ENCODE results near the gene SPON1.

Gene SPON1

GRCh38 chr11:14223636-14224288, 261.2 kb downstream of the SPON1 start:
- Histone ChIP-seq H3K9me3 (ENCODE audit: control insufficient read depth, low read depth, low read length) (no peaks in the 10 kb centered on the region), H3K27me3 (ENCODE audit: control insufficient read depth, insufficient read depth, low read length) (no peaks in the 10 kb centered on the region), H3K27ac (ENCODE audit: low read length) (no peak overlapping the region), H3K36me3 (ENCODE audit: control insufficient read depth, low read depth, low read length) (no peaks in the 10 kb centered on the region), H3K9ac (ENCODE audit: low read length) (no peak overlapping the region), H3K4me3 (ENCODE audit: low read length) (no peak overlapping the region), H3K4me1 (ENCODE audit: control insufficient read depth, low read depth, low read length) (peaks cover 19% of the 10 kb centered on the region)

DNA sequence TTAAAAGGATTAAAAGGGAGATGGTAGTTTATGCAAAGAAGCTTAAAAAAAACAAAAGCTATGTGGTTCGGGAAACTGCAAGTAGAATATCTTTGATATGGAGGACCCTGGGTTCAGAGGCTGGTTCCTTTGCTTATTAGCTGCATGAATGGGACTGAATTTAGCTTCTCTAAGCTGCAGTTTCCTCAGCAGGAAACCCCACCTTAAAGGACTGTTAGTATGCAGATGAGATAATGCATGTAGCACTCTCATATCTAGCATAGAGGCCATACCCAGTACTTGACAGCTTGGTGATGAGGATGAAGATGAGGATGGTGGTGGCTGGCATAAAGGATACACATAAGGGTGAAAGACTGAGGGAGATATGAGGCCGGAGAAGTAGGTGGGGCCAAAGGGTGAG, 261.9 kb downstream of the SPON1 start:
- H3K9ac ChIP-seq (ENCODE audit: low read length), result no peak overlapping the region
- H3K27me3 ChIP-seq (ENCODE audit: control insufficient read depth, insufficient read depth, low read length), result no peaks in the 10 kb centered on the region
- H3K27ac ChIP-seq (ENCODE audit: low read length), result no peak overlapping the region
- H3K4me3 ChIP-seq (ENCODE audit: low read length), result no peak overlapping the region
- no peaks in the 10 kb centered on the region for H3K9me3 ChIP-seq (ENCODE audit: control insufficient read depth, low read depth, low read length)
- H3K4me1 ChIP-seq (ENCODE audit: control insufficient read depth, low read depth, low read length), result peaks cover 24% of the 10 kb centered on the region
- no peaks in the 10 kb centered on the region for H3K36me3 ChIP-seq (ENCODE audit: control insufficient read depth, low read depth, low read length)

DNA sequence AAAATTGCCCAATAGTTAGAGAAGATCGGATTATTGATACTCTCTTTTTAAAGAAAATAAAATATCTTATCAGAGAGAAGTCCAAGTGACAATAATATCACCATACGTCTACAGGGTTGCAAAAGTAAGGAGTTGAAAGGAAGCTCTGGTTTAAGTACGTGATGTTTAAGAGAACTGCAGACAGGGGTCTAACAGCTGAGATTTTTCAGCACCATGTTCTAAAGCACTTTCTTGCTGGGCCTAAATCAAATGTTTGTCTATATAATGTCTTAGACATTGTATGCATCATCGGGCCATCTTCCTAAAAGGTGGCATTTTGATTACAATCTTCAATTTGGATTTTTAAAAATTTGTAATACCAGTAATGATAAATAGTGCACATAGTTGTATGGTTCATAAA, 263.1 kb downstream of the SPON1 start:
- no peak overlapping the region for H3K9ac ChIP-seq (ENCODE audit: low read length)
- no peak overlapping the region for H3K27ac ChIP-seq (ENCODE audit: low read length)
- H3K27me3 ChIP-seq (ENCODE audit: control insufficient read depth, insufficient read depth, low read length), result no peaks in the 10 kb centered on the region
- H3K36me3 ChIP-seq (ENCODE audit: control insufficient read depth, low read depth, low read length), result no peaks in the 10 kb centered on the region
- H3K9me3 ChIP-seq (ENCODE audit: control insufficient read depth, low read depth, low read length), result no peaks in the 10 kb centered on the region
- peaks cover 36% of the 10 kb centered on the region for H3K4me1 ChIP-seq (ENCODE audit: control insufficient read depth, low read depth, low read length)
- H3K4me3 ChIP-seq (ENCODE audit: low read length), result no peak overlapping the region

DNA sequence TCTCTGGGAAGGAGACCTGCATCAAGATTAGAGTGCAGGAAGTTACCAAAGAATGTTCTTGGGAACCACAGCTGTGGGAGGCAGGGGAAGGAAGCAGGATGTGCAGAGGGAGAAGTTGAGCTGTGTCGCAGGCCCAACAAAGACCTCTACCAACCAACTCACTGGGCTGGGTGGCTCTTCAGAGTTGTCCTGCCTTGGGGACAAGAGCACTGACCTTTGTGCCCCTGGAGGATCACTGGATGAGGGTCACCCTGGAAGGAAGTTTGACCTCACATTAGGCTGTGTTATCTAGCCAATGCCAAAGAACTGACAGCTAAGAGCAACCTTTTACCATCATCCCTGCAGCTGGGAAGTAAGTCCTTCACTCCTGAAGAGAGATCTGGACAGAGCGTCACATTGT, 265.8 kb downstream of the SPON1 start:
- Histone ChIP-seq H3K36me3 (ENCODE audit: control insufficient read depth, low read depth, low read length) (no peaks in the 10 kb centered on the region), H3K27me3 (ENCODE audit: control insufficient read depth, insufficient read depth, low read length) (no peaks in the 10 kb centered on the region), H3K4me3 (ENCODE audit: low read length) (no peak overlapping the region), H3K27ac (ENCODE audit: low read length) (no peak overlapping the region), H3K9me3 (ENCODE audit: control insufficient read depth, low read depth, low read length) (no peaks in the 10 kb centered on the region), H3K4me1 (ENCODE audit: control insufficient read depth, low read depth, low read length) (peaks cover 36% of the 10 kb centered on the region), H3K9ac (ENCODE audit: low read length) (no peak overlapping the region)

GRCh38 chr11:14229472-14229871, 266.9 kb downstream of the SPON1 start:
- no peak overlapping the region for H3K27ac ChIP-seq (ENCODE audit: low read length)
- no peaks in the 10 kb centered on the region for H3K27me3 ChIP-seq (ENCODE audit: control insufficient read depth, insufficient read depth, low read length)
- H3K4me3 ChIP-seq (ENCODE audit: low read length), result peak overlapping the region; percentile 18
- no peaks in the 10 kb centered on the region for H3K9me3 ChIP-seq (ENCODE audit: control insufficient read depth, low read depth, low read length)
- no peaks in the 10 kb centered on the region for H3K36me3 ChIP-seq (ENCODE audit: control insufficient read depth, low read depth, low read length)
- H3K4me1 ChIP-seq (ENCODE audit: control insufficient read depth, low read depth, low read length), result peaks cover 29% of the 10 kb centered on the region
- no peak overlapping the region for H3K9ac ChIP-seq (ENCODE audit: low read length)

DNA sequence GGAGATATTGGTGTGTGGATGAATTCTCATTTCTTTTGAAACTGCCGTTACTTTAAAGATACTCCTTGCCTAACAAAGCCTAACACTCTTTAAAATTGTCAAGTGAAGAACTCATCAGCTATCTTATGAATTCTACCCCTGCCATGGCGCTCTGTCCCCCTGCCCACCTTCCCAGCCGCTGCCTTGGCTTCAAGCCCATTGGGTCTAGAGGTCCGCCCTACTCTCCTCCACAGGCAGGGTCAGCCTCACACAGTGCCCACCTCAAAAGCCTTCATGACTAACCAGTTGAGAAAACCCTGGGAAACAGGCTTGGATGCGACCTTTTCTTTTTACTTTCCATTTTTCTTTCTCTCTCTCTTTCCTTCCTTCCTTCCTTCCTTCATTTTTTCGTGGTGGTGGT, 267.9 kb downstream of the SPON1 start:
- Histone ChIP-seq H3K27me3 (ENCODE audit: control insufficient read depth, insufficient read depth, low read length) (no peaks in the 10 kb centered on the region), H3K9ac (ENCODE audit: low read length) (no peak overlapping the region), H3K4me1 (ENCODE audit: control insufficient read depth, low read depth, low read length) (peaks cover 24% of the 10 kb centered on the region), H3K36me3 (ENCODE audit: control insufficient read depth, low read depth, low read length) (no peaks in the 10 kb centered on the region), H3K27ac (ENCODE audit: low read length) (no peak overlapping the region), H3K4me3 (ENCODE audit: low read length) (peak overlapping the region; percentile 18), H3K9me3 (ENCODE audit: control insufficient read depth, low read depth, low read length) (no peaks in the 10 kb centered on the region)

- H3K27ac ChIP-seq (ENCODE audit: low read length), result no peak overlapping the region
- H3K9me3 ChIP-seq (ENCODE audit: control insufficient read depth, low read depth, low read length), result no peaks in the 10 kb centered on the region
- no peak overlapping the region for H3K4me3 ChIP-seq (ENCODE audit: low read length)
- H3K9ac ChIP-seq (ENCODE audit: low read length), result no peak overlapping the region
- no peaks in the 10 kb centered on the region for H3K27me3 ChIP-seq (ENCODE audit: control insufficient read depth, insufficient read depth, low read length)
- peaks cover 24% of the 10 kb centered on the region for H3K4me1 ChIP-seq (ENCODE audit: control insufficient read depth, low read depth, low read length)
- H3K36me3 ChIP-seq (ENCODE audit: control insufficient read depth, low read depth, low read length), result no peaks in the 10 kb centered on the region
Measured at GRCh38 chr11:14232652-14233051, 270.1 kb downstream of the SPON1 start.

- H3K27ac ChIP-seq (ENCODE audit: low read length), result no peak overlapping the region
- no peaks in the 10 kb centered on the region for H3K27me3 ChIP-seq (ENCODE audit: control insufficient read depth, insufficient read depth, low read length)
- no peaks in the 10 kb centered on the region for H3K36me3 ChIP-seq (ENCODE audit: control insufficient read depth, low read depth, low read length)
- H3K4me1 ChIP-seq (ENCODE audit: control insufficient read depth, low read depth, low read length), result peaks cover 12% of the 10 kb centered on the region
- H3K4me3 ChIP-seq (ENCODE audit: low read length), result no peak overlapping the region
- no peak overlapping the region for H3K9ac ChIP-seq (ENCODE audit: low read length)
- no peaks in the 10 kb centered on the region for H3K9me3 ChIP-seq (ENCODE audit: control insufficient read depth, low read depth, low read length)
Measured at GRCh38 chr11:14234446-14234845, 271.9 kb downstream of the SPON1 start.

DNA sequence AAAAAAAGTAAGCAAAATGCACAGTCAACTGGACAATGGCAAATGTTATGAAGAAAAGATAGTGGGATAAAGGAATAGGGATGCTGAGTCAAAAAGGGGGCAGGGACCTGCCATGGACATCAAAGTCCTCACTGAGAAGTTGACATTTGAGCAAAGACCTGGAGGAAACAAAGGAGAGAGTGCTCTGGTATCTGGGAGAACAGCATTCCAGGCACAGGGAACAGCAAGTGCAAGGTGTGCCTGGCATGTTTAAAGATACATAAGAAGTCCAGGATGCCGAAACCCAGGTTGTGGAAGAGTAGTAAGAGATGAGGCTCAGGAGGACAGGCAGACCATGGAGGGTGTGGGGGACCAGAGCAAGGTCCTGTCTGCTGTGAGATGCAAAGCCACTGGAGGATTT, 273.2 kb downstream of the SPON1 start:
- H3K9ac ChIP-seq (ENCODE audit: low read length), result no peak overlapping the region
- H3K9me3 ChIP-seq (ENCODE audit: control insufficient read depth, low read depth, low read length), result no peaks in the 10 kb centered on the region
- no peaks in the 10 kb centered on the region for H3K27me3 ChIP-seq (ENCODE audit: control insufficient read depth, insufficient read depth, low read length)
- no peak overlapping the region for H3K27ac ChIP-seq (ENCODE audit: low read length)
- no peak overlapping the region for H3K4me3 ChIP-seq (ENCODE audit: low read length)
- H3K4me1 ChIP-seq (ENCODE audit: control insufficient read depth, low read depth, low read length), result no peaks in the 10 kb centered on the region
- no peaks in the 10 kb centered on the region for H3K36me3 ChIP-seq (ENCODE audit: control insufficient read depth, low read depth, low read length)

GRCh38 chr11:14237444-14237961, 275.0 kb downstream of the SPON1 start:
- H3K4me1 ChIP-seq (ENCODE audit: control insufficient read depth, low read depth, low read length), result no peaks in the 10 kb centered on the region
- H3K4me3 ChIP-seq (ENCODE audit: low read length), result no peak overlapping the region
- no peaks in the 10 kb centered on the region for H3K36me3 ChIP-seq (ENCODE audit: control insufficient read depth, low read depth, low read length)
- H3K9me3 ChIP-seq (ENCODE audit: control insufficient read depth, low read depth, low read length), result no peaks in the 10 kb centered on the region
- no peaks in the 10 kb centered on the region for H3K27me3 ChIP-seq (ENCODE audit: control insufficient read depth, insufficient read depth, low read length)
- H3K27ac ChIP-seq (ENCODE audit: low read length), result no peak overlapping the region
- no peak overlapping the region for H3K9ac ChIP-seq (ENCODE audit: low read length)

DNA sequence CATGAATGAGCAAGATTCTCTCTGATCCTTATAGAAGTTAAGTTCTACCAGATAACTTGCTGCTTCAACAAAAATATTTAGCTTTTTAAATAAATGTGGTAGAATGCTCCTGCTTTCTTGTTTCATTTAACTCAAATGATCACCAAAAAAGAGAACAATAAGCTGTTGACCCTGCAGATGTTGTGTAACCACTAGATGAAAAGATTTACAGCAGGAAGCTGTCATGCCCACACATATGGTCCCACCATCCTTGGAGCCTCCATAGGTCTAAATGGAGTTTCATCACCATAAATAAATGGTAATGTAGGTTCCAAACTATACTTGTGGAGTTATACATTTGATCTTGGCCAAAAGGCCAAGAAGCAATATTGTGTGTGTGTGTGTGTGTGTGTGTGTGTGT, 277.7 kb downstream of the SPON1 start:
- no peaks in the 10 kb centered on the region for H3K36me3 ChIP-seq (ENCODE audit: control insufficient read depth, low read depth, low read length)
- no peak overlapping the region for H3K9ac ChIP-seq (ENCODE audit: low read length)
- no peak overlapping the region for H3K27ac ChIP-seq (ENCODE audit: low read length)
- no peaks in the 10 kb centered on the region for H3K4me1 ChIP-seq (ENCODE audit: control insufficient read depth, low read depth, low read length)
- H3K4me3 ChIP-seq (ENCODE audit: low read length), result no peak overlapping the region
- H3K27me3 ChIP-seq (ENCODE audit: control insufficient read depth, insufficient read depth, low read length), result no peaks in the 10 kb centered on the region
- no peaks in the 10 kb centered on the region for H3K9me3 ChIP-seq (ENCODE audit: control insufficient read depth, low read depth, low read length)

DNA sequence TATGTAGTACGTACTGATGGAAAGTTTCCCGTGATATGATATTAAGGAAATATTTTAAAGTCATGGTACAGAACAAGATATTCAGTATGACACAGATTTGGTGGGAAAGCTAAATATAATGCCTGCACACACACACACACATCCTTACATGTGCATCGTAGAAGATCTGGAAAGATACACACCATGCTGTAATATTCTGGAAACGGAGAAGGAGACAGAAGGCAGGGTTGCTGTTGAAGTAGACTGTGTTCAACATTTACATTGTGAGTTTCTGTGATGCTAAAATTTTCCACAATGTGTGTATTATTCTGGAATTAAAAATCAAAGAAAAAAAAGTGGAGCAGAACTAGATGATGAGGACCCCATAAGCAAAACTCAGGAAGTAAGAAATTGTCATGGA, 278.4 kb downstream of the SPON1 start:
- H3K27me3 ChIP-seq (ENCODE audit: control insufficient read depth, insufficient read depth, low read length), result no peaks in the 10 kb centered on the region

More for the DNA sequence above, 278.4 kb downstream of the SPON1 start:
- Histone ChIP-seq H3K9me3 (ENCODE audit: control insufficient read depth, low read depth, low read length) (no peaks in the 10 kb centered on the region), H3K27ac (ENCODE audit: low read length) (no peak overlapping the region), H3K4me1 (ENCODE audit: control insufficient read depth, low read depth, low read length) (no peaks in the 10 kb centered on the region), H3K36me3 (ENCODE audit: control insufficient read depth, low read depth, low read length) (no peaks in the 10 kb centered on the region), H3K9ac (ENCODE audit: low read length) (no peak overlapping the region), H3K4me3 (ENCODE audit: low read length) (no peak overlapping the region)
